GM12872 (cell line): ENCODE measurements around the gene METAP1D.

Experiments
- TF ChIP-seq, protein P1 (sequence below): IDR thresholded peaks from 3 replicates; pipeline ENCODE4 v1.5.1; 2011; ENCODE audit warnings: low read depth, mild to moderate bottlenecking, low read length, moderate library complexity; ENCODE audit not compliant: insufficient read depth

Gene METAP1D

DNA sequence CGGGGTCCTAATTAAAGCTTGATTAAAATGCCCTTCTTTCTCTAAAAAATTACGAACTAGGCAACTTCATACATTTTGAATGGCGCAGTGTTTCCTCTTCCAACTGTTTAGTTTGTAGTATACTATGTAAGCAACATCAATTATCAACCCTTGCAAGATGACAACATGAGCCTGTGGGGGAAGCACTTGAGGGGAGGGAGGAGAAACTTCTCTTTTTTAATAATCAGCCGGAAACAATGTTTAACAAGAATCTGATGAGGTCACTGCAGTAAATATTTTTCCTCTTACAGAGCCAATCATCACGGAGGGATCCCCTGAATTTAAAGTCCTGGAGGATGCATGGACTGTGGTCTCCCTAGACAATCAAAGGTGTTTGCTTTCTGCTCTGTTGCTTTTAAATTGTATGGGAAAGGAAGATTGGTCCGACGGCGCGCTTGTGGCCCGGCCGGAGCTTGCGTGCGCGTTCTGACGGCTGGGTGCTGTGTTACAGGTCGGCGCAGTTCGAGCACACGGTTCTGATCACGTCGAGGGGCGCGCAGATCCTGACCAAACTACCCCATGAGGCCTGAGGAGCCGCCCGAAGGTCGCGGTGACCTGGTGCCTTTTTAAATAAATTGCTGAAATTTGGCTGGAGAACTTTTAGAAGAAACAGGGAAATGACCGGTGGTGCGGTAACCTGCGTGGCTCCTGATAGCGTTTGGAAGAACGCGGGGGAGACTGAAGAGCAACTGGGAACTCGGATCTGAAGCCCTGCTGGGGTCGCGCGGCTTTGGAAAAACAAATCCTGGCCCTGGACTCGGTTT is 80.3 kb downstream of the METAP1D start:
- TF ChIP-seq, protein P1, sequence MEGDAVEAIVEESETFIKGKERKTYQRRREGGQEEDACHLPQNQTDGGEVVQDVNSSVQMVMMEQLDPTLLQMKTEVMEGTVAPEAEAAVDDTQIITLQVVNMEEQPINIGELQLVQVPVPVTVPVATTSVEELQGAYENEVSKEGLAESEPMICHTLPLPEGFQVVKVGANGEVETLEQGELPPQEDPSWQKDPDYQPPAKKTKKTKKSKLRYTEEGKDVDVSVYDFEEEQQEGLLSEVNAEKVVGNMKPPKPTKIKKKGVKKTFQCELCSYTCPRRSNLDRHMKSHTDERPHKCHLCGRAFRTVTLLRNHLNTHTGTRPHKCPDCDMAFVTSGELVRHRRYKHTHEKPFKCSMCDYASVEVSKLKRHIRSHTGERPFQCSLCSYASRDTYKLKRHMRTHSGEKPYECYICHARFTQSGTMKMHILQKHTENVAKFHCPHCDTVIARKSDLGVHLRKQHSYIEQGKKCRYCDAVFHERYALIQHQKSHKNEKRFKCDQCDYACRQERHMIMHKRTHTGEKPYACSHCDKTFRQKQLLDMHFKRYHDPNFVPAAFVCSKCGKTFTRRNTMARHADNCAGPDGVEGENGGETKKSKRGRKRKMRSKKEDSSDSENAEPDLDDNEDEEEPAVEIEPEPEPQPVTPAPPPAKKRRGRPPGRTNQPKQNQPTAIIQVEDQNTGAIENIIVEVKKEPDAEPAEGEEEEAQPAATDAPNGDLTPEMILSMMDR = no peak

DNA sequence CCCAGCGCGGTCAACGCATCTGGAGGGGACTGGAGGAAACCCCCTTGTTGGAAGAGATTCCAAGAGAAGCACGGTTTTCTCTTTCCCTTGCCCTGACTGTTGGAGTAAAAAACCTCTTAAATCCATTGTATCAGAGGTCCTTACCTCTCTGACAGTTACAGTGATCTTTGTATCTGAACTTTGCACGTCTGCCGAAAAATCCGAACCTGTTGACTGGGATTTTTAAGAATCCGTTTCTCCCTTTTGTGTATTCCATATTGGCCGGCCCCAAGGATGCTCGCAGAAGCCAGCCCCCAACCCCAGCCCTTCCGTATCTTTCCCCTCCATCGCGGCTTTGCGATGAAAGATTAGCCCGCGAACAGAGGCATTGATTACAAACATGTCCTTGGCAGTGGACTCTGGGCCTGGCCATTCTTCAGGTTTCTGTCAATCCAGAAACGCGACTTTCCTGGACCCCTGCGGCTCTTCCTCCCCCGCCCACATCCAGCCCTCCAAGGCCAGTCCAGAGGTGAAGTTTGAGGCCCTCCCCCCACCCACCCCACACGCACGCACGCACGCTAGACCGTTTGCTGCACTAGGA is 81.0 kb downstream of the METAP1D start:
- TF ChIP-seq, protein P1 = no peak

DNA sequence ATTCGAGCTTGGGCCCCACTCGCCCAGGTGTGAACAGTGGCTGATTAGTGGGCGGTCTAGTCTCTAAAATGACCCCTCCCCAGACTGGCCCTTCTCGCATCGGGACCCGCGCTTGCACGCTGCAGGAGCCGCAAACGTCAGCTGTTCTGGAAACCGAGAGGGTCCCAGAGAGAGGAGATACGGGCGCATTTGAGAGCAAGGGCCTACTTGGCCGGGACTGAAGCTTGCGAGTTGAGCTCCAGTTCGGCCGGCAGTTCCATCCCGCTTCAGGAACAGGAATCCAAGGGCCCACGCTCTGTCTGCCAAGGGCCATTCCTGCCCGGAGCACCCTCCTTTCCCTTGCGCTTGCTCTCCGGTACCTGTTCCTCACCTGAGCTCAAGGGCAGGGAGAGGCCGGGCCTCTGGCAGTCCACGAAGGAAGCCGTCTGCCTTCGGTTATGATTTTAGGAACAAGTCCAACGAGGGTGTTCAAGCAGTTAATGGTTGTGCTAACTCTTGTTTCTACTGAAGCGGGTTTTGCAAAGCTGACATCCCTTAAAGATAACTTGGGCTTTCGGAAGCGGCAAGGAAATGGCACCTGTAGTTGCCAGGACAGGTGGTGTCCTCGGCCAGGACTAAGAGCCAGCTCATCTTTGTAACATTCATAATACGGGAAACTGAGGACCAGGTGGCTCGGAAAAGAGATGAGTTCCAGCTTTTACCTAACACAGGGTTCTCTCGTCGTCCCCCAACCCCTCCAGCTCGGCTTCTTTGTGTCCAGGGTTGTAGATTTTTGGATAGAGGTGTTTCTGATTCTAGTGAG is 81.7 kb downstream of the METAP1D start:
- TF ChIP-seq, protein P1 = no peak

DNA sequence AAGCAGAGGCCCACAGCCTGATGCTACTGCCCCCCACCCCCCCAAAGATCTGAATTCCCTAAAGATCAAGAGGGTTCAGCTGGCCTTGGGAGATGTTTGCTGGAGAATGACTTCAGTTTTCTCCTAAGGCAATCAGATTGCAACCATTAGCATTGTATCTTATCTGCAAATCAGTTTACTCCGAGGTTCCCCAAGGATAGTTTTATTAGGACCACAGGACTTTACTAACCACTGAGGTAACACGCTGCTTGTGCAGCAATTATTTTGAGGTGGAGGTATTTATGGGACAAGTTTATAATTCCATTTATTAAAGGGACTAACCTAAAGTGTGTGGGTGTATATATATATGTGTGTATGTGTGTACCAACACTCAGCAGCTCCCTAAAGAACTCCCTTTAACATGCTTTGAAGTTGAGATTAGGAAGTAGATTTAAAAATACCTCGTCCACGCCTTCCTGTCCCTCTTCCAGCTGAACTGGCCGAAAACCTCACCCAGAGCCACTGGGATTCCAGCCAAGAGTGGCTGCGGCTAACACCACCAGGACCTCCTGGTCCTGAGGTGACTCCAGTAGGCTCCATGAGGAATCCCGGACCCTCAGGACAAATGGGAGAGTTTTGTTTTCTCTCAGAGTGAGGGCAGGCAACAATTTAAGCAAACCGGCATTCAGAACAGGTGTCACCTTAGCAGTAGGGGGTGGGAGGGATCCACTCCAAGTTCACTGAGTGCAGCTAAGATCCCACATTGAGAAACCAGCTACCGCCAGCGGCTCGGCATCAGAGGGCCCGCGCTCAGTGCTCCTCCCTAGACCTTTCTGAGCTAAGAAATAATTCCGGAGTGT is 82.6 kb downstream of the METAP1D start:
- TF ChIP-seq, protein P1 = no peak

DNA sequence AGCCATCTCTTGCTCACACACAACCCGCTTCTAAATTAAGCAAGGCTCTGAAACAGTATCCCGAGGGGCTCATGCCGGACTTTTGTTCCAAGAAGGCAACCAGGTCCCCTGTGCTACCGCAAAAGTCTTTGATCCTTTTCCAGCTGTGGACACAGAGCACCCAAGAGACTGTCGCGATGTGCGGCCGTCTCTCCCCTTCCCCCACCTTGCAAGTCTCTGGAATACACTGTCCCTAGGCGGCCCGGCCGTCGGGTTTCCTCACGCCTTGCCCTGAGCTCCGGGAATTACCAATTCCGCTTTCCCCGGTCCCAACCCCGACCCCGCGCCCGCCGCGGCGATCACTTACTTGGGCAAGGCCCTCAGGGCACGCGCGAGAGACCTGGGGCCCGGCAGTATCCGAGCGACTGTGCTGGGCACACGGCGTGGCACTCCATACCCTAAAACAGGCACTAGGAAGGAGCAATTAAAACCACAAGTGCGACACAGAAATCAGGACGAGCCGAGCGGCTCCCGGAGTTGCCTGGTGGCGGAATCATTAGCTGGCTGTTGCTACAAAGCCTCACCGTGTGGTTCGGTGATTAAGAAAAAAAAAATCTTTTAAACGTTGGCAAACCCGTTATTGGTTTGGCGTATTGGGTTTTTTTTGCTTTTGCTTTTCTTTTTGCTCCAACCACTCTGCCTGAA is 83.3 kb downstream of the METAP1D start:
- TF ChIP-seq, protein P1 = no peak

DNA sequence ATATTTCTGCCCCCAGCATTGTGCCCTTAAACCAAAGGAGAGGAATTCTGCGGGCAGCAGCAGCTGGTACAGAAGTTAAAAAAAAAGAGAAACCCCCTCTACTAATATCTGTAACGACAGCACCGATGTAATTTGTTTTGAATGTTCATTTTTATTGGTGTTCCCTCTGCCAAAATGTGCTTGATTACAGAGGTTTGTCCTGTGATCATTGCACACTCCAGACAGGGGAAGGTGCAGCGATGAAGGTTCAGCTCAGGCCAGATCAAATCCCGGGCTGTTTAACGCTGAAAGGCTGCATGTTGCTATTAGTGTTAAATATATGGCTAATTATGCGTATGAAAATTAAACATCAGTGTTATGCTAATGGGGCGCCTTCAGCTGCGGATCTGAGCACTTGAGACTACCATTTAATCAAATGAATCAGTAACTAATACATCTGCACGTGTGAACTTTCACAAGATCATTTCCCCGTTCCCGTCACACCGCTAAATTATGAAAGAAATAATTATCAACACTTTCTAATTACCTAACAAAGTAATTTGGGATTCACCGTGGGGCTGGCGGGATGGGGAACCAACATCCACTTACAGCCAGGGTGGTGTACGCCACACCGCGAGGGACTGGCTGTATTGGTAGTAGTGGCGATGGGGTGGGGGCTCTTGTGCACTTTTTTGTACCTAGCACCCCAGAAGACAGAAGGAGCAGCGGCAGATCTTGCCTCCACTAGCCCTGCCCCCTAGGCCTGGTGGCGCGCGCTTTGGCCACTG is 84.1 kb downstream of the METAP1D start:
- TF ChIP-seq, protein P1 = no peak
